Lower lobe of right lung (tissue), 2 donors: Measurements from ENCODE around the gene TMED8. TPM values are rescaled to one million over a fixed set of nuclear protein-coding genes. Genes with fewer than 3 reads are reported as not detected.

Experiments used
- ATAC-seq, 2 donors: fragments of 200-7000 bp; cut with Tn5 transposase; one replicate each; pipeline ENCODE4 v1.9.1; 2020 to 2022; ENCODE audit warnings: mild to moderate bottlenecking in 2 of 2, moderate library complexity in 2 of 2
- DNase-seq: peaks from one replicate; pipeline ENCODE4 v3.0.0-alpha.2; 2020
- H3K27ac ChIP-seq: fragments of 200-600 bp; one replicate; pipeline ENCODE4 v1.8.0; 2022
- H3K27me3 ChIP-seq: fragments of 200-600 bp; one replicate; pipeline ENCODE4 v1.8.0; 2022; ENCODE audit warnings: low read depth
- H3K36me3 ChIP-seq: fragments of 200-600 bp; one replicate; pipeline ENCODE4 v1.8.0; 2022; ENCODE audit warnings: mild to moderate bottlenecking
- H3K4me1 ChIP-seq: fragments of 200-600 bp; one replicate; pipeline ENCODE4 v1.8.0; 2022
- H3K4me3 ChIP-seq: fragments of 200-600 bp; one replicate; pipeline ENCODE4 v1.8.0; 2022; ENCODE audit warnings: mild to moderate bottlenecking
- H3K9me3 ChIP-seq: fragments of 200-600 bp; one replicate; pipeline ENCODE4 v1.8.0; 2022
- intact Hi-C: fragments of 100-400 bp; cut with DNase I; formaldehyde crosslinking; loops from one replicate; pipeline ENCODE4 v1.11.0; 2022
- total RNA-seq: library from RNA; stranded (reverse); fragmentation: NEBNext Ultra II Directional; extraction: Animal tissue kit (Norgen Biotek cat#: 25700); gene quantifications from one replicate; pipeline ENCODE4 v1.2.1, GENCODE V29; 2021
- TF ChIP-seq, protein P1 (sequence below): fragments of 200-600 bp; IDR thresholded peaks from one replicate; pipeline ENCODE4 v1.8.0; 2022; ENCODE audit warnings: antibody characterized with exemption, mild to moderate bottlenecking
- donor health status: DM: no; HTN: yes; CAD: no; lungs with severe emphysema.

Gene TMED8
- total RNA-seq, 1 donor from 2014 or later = 12.1 TPM

DNA sequence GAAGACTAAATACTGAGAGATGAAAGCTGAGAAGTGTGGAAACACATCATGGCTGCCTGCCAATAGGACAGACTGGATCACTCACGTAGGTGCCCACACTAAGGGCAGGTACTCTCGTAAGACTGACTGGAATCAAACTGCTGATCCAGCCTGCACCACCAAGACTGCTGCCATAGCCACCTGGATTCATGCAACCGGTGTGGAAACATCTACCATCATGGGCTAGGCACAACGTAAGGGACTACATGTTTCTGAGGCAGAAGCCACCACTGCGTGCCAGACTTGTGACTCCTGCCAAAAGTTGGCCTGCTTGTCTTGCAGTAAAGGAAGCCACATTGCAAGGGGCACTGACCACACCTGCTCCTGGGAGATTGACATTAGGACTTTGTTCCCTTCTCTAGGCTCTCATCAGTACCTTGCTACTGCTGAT, 60.0 kb downstream of the TMED8 start:
- TF ChIP-seq, protein P1, sequence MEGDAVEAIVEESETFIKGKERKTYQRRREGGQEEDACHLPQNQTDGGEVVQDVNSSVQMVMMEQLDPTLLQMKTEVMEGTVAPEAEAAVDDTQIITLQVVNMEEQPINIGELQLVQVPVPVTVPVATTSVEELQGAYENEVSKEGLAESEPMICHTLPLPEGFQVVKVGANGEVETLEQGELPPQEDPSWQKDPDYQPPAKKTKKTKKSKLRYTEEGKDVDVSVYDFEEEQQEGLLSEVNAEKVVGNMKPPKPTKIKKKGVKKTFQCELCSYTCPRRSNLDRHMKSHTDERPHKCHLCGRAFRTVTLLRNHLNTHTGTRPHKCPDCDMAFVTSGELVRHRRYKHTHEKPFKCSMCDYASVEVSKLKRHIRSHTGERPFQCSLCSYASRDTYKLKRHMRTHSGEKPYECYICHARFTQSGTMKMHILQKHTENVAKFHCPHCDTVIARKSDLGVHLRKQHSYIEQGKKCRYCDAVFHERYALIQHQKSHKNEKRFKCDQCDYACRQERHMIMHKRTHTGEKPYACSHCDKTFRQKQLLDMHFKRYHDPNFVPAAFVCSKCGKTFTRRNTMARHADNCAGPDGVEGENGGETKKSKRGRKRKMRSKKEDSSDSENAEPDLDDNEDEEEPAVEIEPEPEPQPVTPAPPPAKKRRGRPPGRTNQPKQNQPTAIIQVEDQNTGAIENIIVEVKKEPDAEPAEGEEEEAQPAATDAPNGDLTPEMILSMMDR = no peak
- no peaks in the 10 kb centered on the region for H3K9me3 ChIP-seq
- no peaks in the 10 kb centered on the region for H3K27me3 ChIP-seq
- DNase-seq (no peak), ATAC-seq (no peak)
- intact Hi-C loops = no loop called here
- no peaks in the 10 kb centered on the region for H3K36me3 ChIP-seq
- H3K4me3 ChIP-seq = no peak overlapping the region
- H3K4me1 ChIP-seq = peaks cover 20% of the 10 kb centered on the region
- H3K27ac ChIP-seq = no peak overlapping the region

DNA sequence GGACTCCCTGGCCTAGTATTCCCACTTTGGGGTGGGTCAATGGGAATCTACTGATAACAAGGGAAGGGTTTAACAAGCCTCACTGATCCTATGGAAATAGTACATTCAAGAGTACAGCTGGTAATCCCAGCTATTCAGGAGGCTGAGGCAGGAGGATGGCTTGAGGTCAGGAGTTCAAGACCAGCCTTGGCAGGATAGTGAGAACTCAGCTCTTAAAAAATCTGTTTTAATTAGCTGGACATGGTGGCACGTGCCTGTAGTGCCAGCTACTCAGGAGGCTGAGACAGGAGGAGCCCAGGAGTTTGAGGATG, 60.7 kb downstream of the TMED8 start:
- Histone ChIP-seq H3K9me3 (no peaks in the 10 kb centered on the region), H3K36me3 (no peaks in the 10 kb centered on the region), H3K27me3 (no peaks in the 10 kb centered on the region), H3K4me3 (no peak overlapping the region), H3K27ac (no peak overlapping the region), H3K4me1 (peaks cover 20% of the 10 kb centered on the region)
- DNase-seq (no peak), ATAC-seq (no peak)
- intact Hi-C loops = no loop called here
- TF ChIP-seq, protein P1 = no peak

DNA sequence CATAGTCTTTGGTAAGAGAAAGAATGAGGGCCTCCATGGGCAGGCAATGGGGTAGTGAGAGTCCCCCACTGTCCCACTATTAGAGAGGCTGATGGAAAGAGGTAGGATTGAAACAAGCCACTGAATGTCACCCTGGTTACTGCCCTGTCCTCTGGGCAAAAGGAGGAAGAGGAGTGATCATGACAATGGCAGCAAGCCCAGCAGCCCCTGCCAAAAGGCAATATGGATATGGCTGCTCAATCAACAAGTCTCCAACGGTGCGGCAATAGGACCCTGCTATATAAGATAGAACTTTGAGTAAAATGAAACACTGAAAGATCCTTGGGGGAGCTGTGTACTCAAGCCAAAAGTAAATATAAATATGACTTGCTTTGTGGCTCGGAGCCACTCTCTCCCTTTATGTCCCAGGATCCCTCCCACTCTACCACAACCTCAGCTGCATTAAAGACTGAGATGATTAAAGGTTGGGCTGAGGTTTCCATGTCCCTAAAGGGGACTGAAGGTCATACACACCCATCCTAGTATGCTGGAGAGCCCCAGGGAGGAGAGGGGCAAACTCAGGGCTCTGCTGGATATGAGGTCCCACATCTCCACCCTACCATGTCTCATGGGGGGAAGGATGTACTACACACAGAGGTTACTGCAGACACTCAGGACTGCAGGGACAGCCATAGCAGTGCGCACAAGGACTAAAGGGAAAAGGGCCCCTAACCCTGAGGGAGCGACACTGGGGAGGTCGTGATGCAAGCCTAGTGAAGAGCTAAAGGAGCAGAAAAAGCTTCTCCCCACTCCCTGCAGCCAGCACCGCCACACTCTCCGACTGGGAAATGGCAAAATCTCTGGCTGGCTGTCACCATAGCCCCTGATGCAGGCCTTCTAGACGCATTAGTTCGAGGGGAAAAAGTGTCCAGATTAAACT, 62.1 kb downstream of the TMED8 start:
- intact Hi-C loops = no loop called here
- Histone ChIP-seq H3K4me1 (peaks cover 17% of the 10 kb centered on the region), H3K4me3 (no peak overlapping the region), H3K9me3 (no peaks in the 10 kb centered on the region), H3K27ac (peak overlapping the region; percentile 6), H3K27me3 (no peaks in the 10 kb centered on the region), H3K36me3 (no peaks in the 10 kb centered on the region)
- ATAC-seq = peak in 1 of 2 donors; percentile 7
- no peak for DNase-seq
- TF ChIP-seq, protein P1 = no peak

DNA sequence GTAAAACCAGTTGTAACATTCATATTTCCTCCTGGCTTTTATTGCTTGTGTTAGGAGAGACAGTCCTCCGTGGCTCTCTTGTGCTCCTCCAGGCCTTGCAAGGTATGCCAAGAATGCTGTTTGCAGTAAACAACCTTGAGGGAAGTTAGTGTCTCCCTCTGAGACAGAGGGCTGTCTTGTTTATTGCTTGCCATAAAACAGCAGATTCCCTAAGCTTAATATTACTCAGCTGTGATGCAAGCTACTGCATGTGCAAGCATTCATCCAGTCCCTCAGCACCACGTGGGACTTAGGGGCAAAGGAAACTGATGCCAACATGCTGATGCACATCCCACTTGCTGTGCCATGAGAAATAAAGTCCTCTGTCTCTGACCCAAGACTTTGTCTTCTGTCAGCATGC, 62.9 kb downstream of the TMED8 start:
- no peaks in the 10 kb centered on the region for H3K36me3 ChIP-seq
- no peak overlapping the region for H3K27ac ChIP-seq
- peaks cover 10% of the 10 kb centered on the region for H3K4me1 ChIP-seq
- ATAC-seq = no peak
- DNase-seq = no peak
- no peaks in the 10 kb centered on the region for H3K27me3 ChIP-seq
- no peaks in the 10 kb centered on the region for H3K9me3 ChIP-seq
- no peak overlapping the region for H3K4me3 ChIP-seq
- TF ChIP-seq, protein P1 = no peak
- intact Hi-C loops = no loop called here

DNA sequence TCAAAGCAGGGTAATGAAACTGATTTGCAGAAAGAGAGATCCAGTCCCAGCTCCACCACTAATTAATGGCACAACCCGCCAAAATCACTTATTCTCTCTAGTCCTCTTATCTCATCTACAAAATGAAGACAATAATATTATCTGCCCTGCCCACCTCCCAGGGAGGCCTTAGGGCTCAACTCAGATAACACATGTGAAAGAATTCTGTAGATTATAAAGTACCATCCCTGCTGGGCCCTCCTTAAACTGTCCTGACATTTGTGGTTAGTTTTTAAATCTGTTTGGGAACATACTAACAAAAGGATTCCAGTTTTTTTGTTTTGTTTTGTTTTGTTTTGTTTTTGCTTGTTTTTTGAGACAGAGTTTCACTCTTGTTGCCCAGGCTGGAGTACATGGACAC, 63.5 kb downstream of the TMED8 start:
- intact Hi-C loops = no loop called here
- TF ChIP-seq, protein P1 = no peak
- DNase-seq = no peak

More for the DNA sequence above, 63.5 kb downstream of the TMED8 start:
- Histone ChIP-seq H3K36me3 (no peaks in the 10 kb centered on the region), H3K27ac (no peak overlapping the region), H3K9me3 (no peaks in the 10 kb centered on the region), H3K27me3 (no peaks in the 10 kb centered on the region), H3K4me3 (no peak overlapping the region), H3K4me1 (peaks cover 10% of the 10 kb centered on the region)
- ATAC-seq = no peak
